Measurements from ENCODE around the gene THBS2. TPM values are rescaled to one million over a fixed set of nuclear protein-coding genes. Genes with fewer than 3 reads are reported as not detected.

THBS2 gene
- total RNA-seq, 3 donors from 2014 or later: 3.7 to 39.1 (median 4.0) TPM

GRCh38 chr6:169212897-169213813, 40.5 kb downstream of the THBS2 start:
- TF ChIP-seq, protein P1, sequence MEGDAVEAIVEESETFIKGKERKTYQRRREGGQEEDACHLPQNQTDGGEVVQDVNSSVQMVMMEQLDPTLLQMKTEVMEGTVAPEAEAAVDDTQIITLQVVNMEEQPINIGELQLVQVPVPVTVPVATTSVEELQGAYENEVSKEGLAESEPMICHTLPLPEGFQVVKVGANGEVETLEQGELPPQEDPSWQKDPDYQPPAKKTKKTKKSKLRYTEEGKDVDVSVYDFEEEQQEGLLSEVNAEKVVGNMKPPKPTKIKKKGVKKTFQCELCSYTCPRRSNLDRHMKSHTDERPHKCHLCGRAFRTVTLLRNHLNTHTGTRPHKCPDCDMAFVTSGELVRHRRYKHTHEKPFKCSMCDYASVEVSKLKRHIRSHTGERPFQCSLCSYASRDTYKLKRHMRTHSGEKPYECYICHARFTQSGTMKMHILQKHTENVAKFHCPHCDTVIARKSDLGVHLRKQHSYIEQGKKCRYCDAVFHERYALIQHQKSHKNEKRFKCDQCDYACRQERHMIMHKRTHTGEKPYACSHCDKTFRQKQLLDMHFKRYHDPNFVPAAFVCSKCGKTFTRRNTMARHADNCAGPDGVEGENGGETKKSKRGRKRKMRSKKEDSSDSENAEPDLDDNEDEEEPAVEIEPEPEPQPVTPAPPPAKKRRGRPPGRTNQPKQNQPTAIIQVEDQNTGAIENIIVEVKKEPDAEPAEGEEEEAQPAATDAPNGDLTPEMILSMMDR (IDR thresholded peaks at IDR 0.05): peak; percentile 19
- no peaks in the 10 kb centered on the region for H3K9me3 ChIP-seq
- peaks cover 10% of the 10 kb centered on the region for H3K4me1 ChIP-seq (ENCODE audit: low read depth)
- H3K4me3 ChIP-seq: no peak overlapping the region
- H3K36me3 ChIP-seq (ENCODE audit: low read depth): no peaks in the 10 kb centered on the region
- ATAC-seq (peak; percentile 100), DNase-seq (peak; percentile 92 to 96 (median 94))
- intact Hi-C loops (cut with DNase I, micrococcal nuclease): no loop called here

- no peaks in the 10 kb centered on the region for H3K36me3 ChIP-seq (ENCODE audit: low read depth)
- ATAC-seq: no peak
- H3K9me3 ChIP-seq: peaks cover 4% of the 10 kb centered on the region
- intact Hi-C loops (cut with DNase I, micrococcal nuclease): no loop called here
- H3K4me1 ChIP-seq (ENCODE audit: low read depth): peaks cover 10% of the 10 kb centered on the region
- H3K4me3 ChIP-seq: no peak overlapping the region
- TF ChIP-seq, protein P1 (IDR thresholded peaks at IDR 0.05): no peak
- no peak for DNase-seq
These were observed 41.2 kb downstream of the THBS2 start for GRCh38 chr6:169212436-169212835.

GRCh38 chr6:169211881-169212280, 41.8 kb downstream of the THBS2 start:
- H3K36me3 ChIP-seq (ENCODE audit: low read depth): no peaks in the 10 kb centered on the region
- no peak overlapping the region for H3K4me3 ChIP-seq
- intact Hi-C loops (cut with DNase I, micrococcal nuclease): no loop called here
- H3K9me3 ChIP-seq: peaks cover 10% of the 10 kb centered on the region
- TF ChIP-seq, protein P1 (IDR thresholded peaks at IDR 0.05): no peak
- DNase-seq (no peak), ATAC-seq (no peak)
- peaks cover 10% of the 10 kb centered on the region for H3K4me1 ChIP-seq (ENCODE audit: low read depth)

GRCh38 chr6:169210611-169211010, 43.0 kb downstream of the THBS2 start:
- TF ChIP-seq, protein P1 (IDR thresholded peaks at IDR 0.05): no peak

GRCh38 chr6:169208011-169208410, 45.6 kb downstream of the THBS2 start:
- Histone ChIP-seq H3K36me3 (ENCODE audit: low read depth) (no peaks in the 10 kb centered on the region), H3K4me3 (no peak overlapping the region), H3K9me3 (peaks cover 11% of the 10 kb centered on the region), H3K4me1 (ENCODE audit: low read depth) (peaks cover 3% of the 10 kb centered on the region)
- ATAC-seq (no peak), DNase-seq (no peak)
- intact Hi-C loops (cut with DNase I, micrococcal nuclease): no loop called here
- TF ChIP-seq, protein P1 (IDR thresholded peaks at IDR 0.05): no peak

More at GRCh38 chr6:169210611-169211010, 43.0 kb downstream of the THBS2 start:
- H3K9me3 ChIP-seq: peaks cover 11% of the 10 kb centered on the region
- intact Hi-C loops (cut with DNase I, micrococcal nuclease): no loop called here
- H3K4me1 ChIP-seq (ENCODE audit: low read depth): peaks cover 10% of the 10 kb centered on the region
- DNase-seq (no peak), ATAC-seq (no peak)
- H3K36me3 ChIP-seq (ENCODE audit: low read depth): no peaks in the 10 kb centered on the region
- H3K4me3 ChIP-seq: no peak overlapping the region

Data from mucosa of descending colon (tissue), 3 donors.